SK-N-SH treated with all-trans-retinoic acid at 6 μM for 48 hours (cell line): Measurements from ENCODE around the gene BIN1.

Experiments
- ESRRG ChIP-seq: fragments of 250-450 bp; sonication (Bioruptor Pico); IDR thresholded peaks from 2 replicates; pipeline ENCODE4 v1.6.1; 2021; ENCODE audit warnings: mild to moderate bottlenecking
- PATZ1 ChIP-seq: fragments of 250-450 bp; sonication (Bioruptor Pico); IDR thresholded peaks from 2 replicates; pipeline ENCODE4 v1.8.0; 2020; ENCODE audit warnings: mild to moderate bottlenecking, moderate library complexity, borderline replicate concordance
- ZFP3 ChIP-seq: fragments of 250-450 bp; sonication (Bioruptor Pico); IDR thresholded peaks from 2 replicates; pipeline ENCODE4 v1.5.0; 2020; ENCODE audit warnings: mild to moderate bottlenecking, moderate library complexity
- ZNF565 ChIP-seq: fragments of 450-650 bp; formaldehyde crosslinking; conservative IDR thresholded peaks from 2 replicates; pipeline ENCODE4 v1.5.0; 2020; ENCODE audit warnings: low read depth, mild to moderate bottlenecking, moderate library complexity
- TF ChIP-seq, protein P1 (sequence below): fragments of 250-450 bp; sonication (Bioruptor Pico); IDR thresholded peaks from 2 replicates; pipeline ENCODE4 v1.8.0; 2021; ENCODE audit warnings: low read depth, mild to moderate bottlenecking, moderate library complexity, borderline replicate concordance

- no peak for TF ChIP-seq ZNF565
- TF ChIP-seq ZFP3 (CRISPR knock-in tag), result no peak
- TF ChIP-seq, protein P1, sequence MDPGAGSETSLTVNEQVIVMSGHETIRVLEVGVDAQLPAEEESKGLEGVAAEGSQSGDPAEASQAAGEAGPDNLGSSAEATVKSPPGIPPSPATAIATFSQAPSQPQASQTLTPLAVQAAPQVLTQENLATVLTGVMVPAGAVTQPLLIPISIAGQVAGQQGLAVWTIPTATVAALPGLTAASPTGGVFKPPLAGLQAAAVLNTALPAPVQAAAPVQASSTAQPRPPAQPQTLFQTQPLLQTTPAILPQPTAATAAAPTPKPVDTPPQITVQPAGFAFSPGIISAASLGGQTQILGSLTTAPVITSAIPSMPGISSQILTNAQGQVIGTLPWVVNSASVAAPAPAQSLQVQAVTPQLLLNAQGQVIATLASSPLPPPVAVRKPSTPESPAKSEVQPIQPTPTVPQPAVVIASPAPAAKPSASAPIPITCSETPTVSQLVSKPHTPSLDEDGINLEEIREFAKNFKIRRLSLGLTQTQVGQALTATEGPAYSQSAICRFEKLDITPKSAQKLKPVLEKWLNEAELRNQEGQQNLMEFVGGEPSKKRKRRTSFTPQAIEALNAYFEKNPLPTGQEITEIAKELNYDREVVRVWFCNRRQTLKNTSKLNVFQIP (CRISPR knock-in tag), result no peak
- TF ChIP-seq ESRRG, result no peak
- no peak for TF ChIP-seq PATZ1 (CRISPR knock-in tag)
Observed at GRCh38 chr2:127056631-127057370, 50.2 kb downstream of the BIN1 start.
